ENCODE data around the gene COMMD1.

The COMMD1 gene

GRCh38 chr2:61920548-61920947, 15.1 kb downstream of the COMMD1 start:
- CTCF ChIA-PET, result interaction anchor here (3.7 kb wide), 1 partner anchor 491 kb away, joined by 10 read pairs; no protein-coding TSS in a partner anchor
- TF ChIP-seq CTCF (IDR thresholded peaks at IDR 0.05; ENCODE audit: control extremely low read depth, extremely low read depth, low read depth, missing control alignments), result no peak
- no peak for DNase-seq (ENCODE audit: extremely low spot score)
- POLR2A ChIA-PET, result no interaction called here

GRCh38 chr2:61922714-61923113, 17.2 kb downstream of the COMMD1 start:
- no peak for TF ChIP-seq CTCF (IDR thresholded peaks at IDR 0.05; ENCODE audit: control extremely low read depth, extremely low read depth, low read depth, missing control alignments)
- POLR2A ChIA-PET, result no interaction called here
- no peak for DNase-seq (ENCODE audit: extremely low spot score)
- CTCF ChIA-PET, result interaction anchor here (1.0 to 1.2 kb wide), 2 partner anchors 489 to 534 kb away, joined by 3 read pairs; no protein-coding TSS in a partner anchor

GRCh38 chr2:61924895-61925663, 19.6 kb downstream of the COMMD1 start:
- ChIA-PET POLR2A (no interaction called here), CTCF (no interaction called here)
- no peak for DNase-seq (ENCODE audit: extremely low spot score)
- TF ChIP-seq CTCF (IDR thresholded peaks at IDR 0.05; ENCODE audit: control extremely low read depth, extremely low read depth, low read depth, missing control alignments), result no peak

- CTCF ChIA-PET, result no interaction called here
- POLR2A ChIA-PET, result no interaction called here
- DNase-seq (ENCODE audit: extremely low spot score), result no peak
- no peak for TF ChIP-seq CTCF (IDR thresholded peaks at IDR 0.05; ENCODE audit: control extremely low read depth, extremely low read depth, low read depth, missing control alignments)
These were observed 21.3 kb downstream of the COMMD1 start for GRCh38 chr2:61926531-61927477.

GRCh38 chr2:61928826-61929461, 23.5 kb downstream of the COMMD1 start:
- no peak for DNase-seq (ENCODE audit: extremely low spot score)
- no peak for TF ChIP-seq CTCF (IDR thresholded peaks at IDR 0.05; ENCODE audit: control extremely low read depth, extremely low read depth, low read depth, missing control alignments)
- ChIA-PET CTCF (interaction anchor here (1.3 kb wide), 1 partner anchor 10 kb away, joined by 4 read pairs; no protein-coding TSS in a partner anchor), POLR2A (no interaction called here)

GRCh38 chr2:61937098-61937497, 31.6 kb downstream of the COMMD1 start:
- ChIA-PET CTCF (no interaction called here), POLR2A (no interaction called here)
- no peak for DNase-seq (ENCODE audit: extremely low spot score)
- no peak for TF ChIP-seq CTCF (IDR thresholded peaks at IDR 0.05; ENCODE audit: control extremely low read depth, extremely low read depth, low read depth, missing control alignments)

All from GM10248 (cell line).